Liver (tissue), 9 donors: ENCODE measurements around the gene PDYN. TPM values are rescaled to one million over a fixed set of nuclear protein-coding genes. Genes with fewer than 3 reads are reported as not detected.

Experiments
- DNase-seq: peaks from one replicate; pipeline ENCODE4 v3.0.0-alpha.2; 2017; ENCODE audit warnings: low spot score
- H3K27ac ChIP-seq, 2 donors: one replicate each; pipeline ENCODE4 v1.7.0; 2013; ENCODE audit warnings: inconsistent platforms in 2 of 2, low read length in 2 of 2, control low read depth in 1 of 2, low read depth in 1 of 2, mild to moderate bottlenecking in 1 of 2
- H3K27me3 ChIP-seq, 4 donors: one replicate each; pipeline versions ENCODE4 v1.6.1 to v1.7.0; 2013; ENCODE audit warnings: low read length in 3 of 4, inconsistent platforms in 1 of 4, mild to moderate bottlenecking in 1 of 4, moderate library complexity in 1 of 4; ENCODE audit not compliant: control insufficient read depth in 4 of 4, insufficient read depth in 4 of 4
- H3K36me3 ChIP-seq, 4 donors: one replicate each; pipeline versions ENCODE4 v1.6.1 to v1.7.0; 2013; ENCODE audit warnings: low read length in 3 of 4, mild to moderate bottlenecking in 3 of 4, low read depth in 1 of 4, moderate library complexity in 1 of 4; ENCODE audit not compliant: control insufficient read depth in 4 of 4, insufficient read depth in 3 of 4
- H3K4me1 ChIP-seq, 4 donors: one replicate each; pipeline versions ENCODE4 v1.6.1 to v1.7.0; 2013; ENCODE audit warnings: low read length in 3 of 4, mild to moderate bottlenecking in 3 of 4, moderate library complexity in 1 of 4; ENCODE audit not compliant: control insufficient read depth in 4 of 4, insufficient read depth in 4 of 4
- H3K4me3 ChIP-seq, 3 donors: one replicate each; pipeline versions ENCODE4 v1.6.1 to v1.7.0; 2013; ENCODE audit warnings: low read length in 3 of 3, control low read depth in 1 of 3, low read depth in 1 of 3, mild to moderate bottlenecking in 1 of 3
- H3K9ac ChIP-seq, 2 donors: one replicate each; pipeline ENCODE4 v1.7.0; 2013; ENCODE audit warnings: low read length in 2 of 2, mild to moderate bottlenecking in 2 of 2, moderate library complexity in 2 of 2, control low read depth in 1 of 2, low read depth in 1 of 2
- H3K9me3 ChIP-seq, 4 donors: one replicate each; pipeline versions ENCODE4 v1.6.1 to v1.7.0; 2013; ENCODE audit warnings: low read length in 3 of 4; ENCODE audit not compliant: control insufficient read depth in 4 of 4
- EGR1 ChIP-seq, 2 donors: IDR thresholded peaks; 2 replicates each; pipeline ENCODE4 v1.6.1; 2016 to 2018; ENCODE audit warnings: antibody characterized with exemption in 2 of 2, low read depth in 2 of 2
- FOXA1 ChIP-seq: IDR thresholded peaks from 2 replicates; pipeline ENCODE4 v1.6.1; 2016; ENCODE audit warnings: antibody characterized with exemption
- FOXA2 ChIP-seq: IDR thresholded peaks from 2 replicates; pipeline ENCODE4 v1.6.1; 2016; ENCODE audit warnings: antibody characterized with exemption
- GABPA ChIP-seq, 2 donors: IDR thresholded peaks in 1 of 2; conservative IDR thresholded peaks in 1 of 2; 2 replicates each; pipeline ENCODE4 v1.6.1; 2016; ENCODE audit warnings: antibody characterized with exemption in 2 of 2, mild to moderate bottlenecking in 1 of 2, moderate library complexity in 1 of 2
- HNF4A ChIP-seq, 2 donors: conservative IDR thresholded peaks; 2 replicates each; pipeline ENCODE4 v1.6.1; 2016; ENCODE audit warnings: antibody characterized with exemption in 2 of 2, mild to moderate bottlenecking in 2 of 2
- HNF4G ChIP-seq: IDR thresholded peaks from 2 replicates; pipeline ENCODE4 v1.6.1; 2016; ENCODE audit warnings: antibody characterized with exemption
- JUND ChIP-seq, 2 donors: IDR thresholded peaks; 2 replicates each; pipeline ENCODE4 v1.6.1; 2016; ENCODE audit warnings: antibody characterized with exemption in 2 of 2
- NR2F2 ChIP-seq: IDR thresholded peaks from 2 replicates; pipeline ENCODE4 v1.6.1; 2016; ENCODE audit warnings: antibody characterized with exemption
- RAD21 ChIP-seq, 2 donors: IDR thresholded peaks; 2 replicates each; pipeline ENCODE4 v1.6.1; 2016; ENCODE audit warnings: antibody characterized with exemption in 2 of 2, mild to moderate bottlenecking in 2 of 2
- RXRA ChIP-seq, 2 donors: IDR thresholded peaks; 2 replicates each; pipeline ENCODE4 v1.6.1; 2017 to 2018; ENCODE audit warnings: antibody characterized with exemption in 2 of 2, mild to moderate bottlenecking in 1 of 2
- SP1 ChIP-seq: IDR thresholded peaks from 2 replicates; pipeline ENCODE4 v1.6.1; 2018; ENCODE audit warnings: antibody characterized with exemption, mild to moderate bottlenecking
- TAF1 ChIP-seq: conservative IDR thresholded peaks from 2 replicates; pipeline ENCODE4 v1.6.1; 2016; ENCODE audit warnings: antibody characterized with exemption, mild to moderate bottlenecking
- YY1 ChIP-seq: IDR thresholded peaks from 2 replicates; pipeline ENCODE4 v1.6.1; 2016; ENCODE audit warnings: antibody characterized with exemption, mild to moderate bottlenecking
- WGBS: extraction: QIAGEN DNeasy Blood & Tissue Kit; methylation state at CpG from one replicate; pipeline ENCODE4 v1.1.7; 2013; 5-methylcytosine and 5-hydroxymethylcytosine counted together
- polyA plus RNA-seq, 2 donors: library from polyadenylated mRNA; stranded (reverse) in 1 of 2; unstranded in 1 of 2; fragments of 200-250 nt in 1 of 2; fragments of >200 nt in 1 of 2; fragmentation: Nextera tagmentation in 1 of 2; extraction: Ambion mirVana in 1 of 2; gene quantifications; one replicate each; pipeline versions ENCODE4 v1.2.1 to v1.2.3, GENCODE V29; 2013 to 2015
- total RNA-seq, 2 donors: library from RNA; depleted of rRNA; stranded (reverse); fragments of >200 nt; gene quantifications; one replicate each; pipeline ENCODE4 v1.2.3, GENCODE V29; 2014
- TF ChIP-seq, protein P1 (sequence below): IDR thresholded peaks from 2 replicates; pipeline ENCODE4 v1.6.1; 2016; ENCODE audit warnings: antibody characterized with exemption
- TF ChIP-seq, protein P2 (sequence below): IDR thresholded peaks from 2 replicates; pipeline ENCODE4 v1.6.1; 2016; ENCODE audit warnings: antibody characterized with exemption, mild to moderate bottlenecking
- TF ChIP-seq, protein P3 (sequence below): fragments of 150-350 bp; IDR thresholded peaks from 2 replicates; pipeline ENCODE4 v1.5.1; 2017; ENCODE audit warnings: improper control_type of control experiment, low read depth, low read length; ENCODE audit not compliant: missing input control
- TF ChIP-seq, protein P4 (sequence below): IDR thresholded peaks from 2 replicates; pipeline ENCODE4 v1.6.1; 2016; ENCODE audit warnings: antibody characterized with exemption
- TF ChIP-seq, protein P5 (sequence below): IDR thresholded peaks from 2 replicates; pipeline ENCODE4 v1.6.1; 2016; ENCODE audit warnings: antibody characterized with exemption
- donor health status: healthy.
- donor health status: healthy.
- donor health status: healthy.
- donor health status: healthy.
- donor health status: healthy.

Gene PDYN
- total and polyA plus RNA-seq, 4 donors = not detected

DNA sequence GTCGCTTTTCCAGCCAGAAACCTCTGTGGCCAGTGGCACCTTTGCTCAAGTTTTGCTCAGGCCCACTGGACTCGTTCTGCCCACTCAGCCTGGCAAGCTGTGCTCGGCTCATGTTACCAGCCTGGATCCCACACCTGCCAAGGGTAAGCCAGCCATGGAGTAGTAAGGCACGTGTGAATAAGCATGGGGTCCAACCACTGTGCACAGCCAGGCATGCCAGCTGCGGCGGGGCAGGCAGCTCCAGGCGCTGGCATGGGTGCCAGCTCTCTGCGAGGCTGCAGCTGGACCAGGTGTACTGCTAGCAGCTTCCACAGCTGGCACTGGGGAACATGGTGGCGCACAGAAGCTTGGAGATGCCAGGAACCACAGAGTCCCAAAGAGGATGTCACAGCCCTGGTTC, 32.1 kb upstream of the PDYN start:
- 80% methylated on average over 9 of the region's 9 CpGs for WGBS
- Histone ChIP-seq H3K4me1 (no peaks in the 10 kb centered on the region), H3K27me3 (no peaks in the 10 kb centered on the region), H3K27ac (no peak overlapping the region), H3K9me3 (peaks cover 0 to 9% (median 3%) of the 10 kb centered on the region in 4 donors), H3K4me3 (peak overlapping the region in 1 of 3 donors; percentile 9), H3K9ac (no peak overlapping the region), H3K36me3 (no peaks in the 10 kb centered on the region)
- TF ChIP-seq EGR1 (IDR thresholded peaks at IDR 0.05; ENCODE audit: low read depth in 2 of 2) = no peak
- TF ChIP-seq, protein P1, sequence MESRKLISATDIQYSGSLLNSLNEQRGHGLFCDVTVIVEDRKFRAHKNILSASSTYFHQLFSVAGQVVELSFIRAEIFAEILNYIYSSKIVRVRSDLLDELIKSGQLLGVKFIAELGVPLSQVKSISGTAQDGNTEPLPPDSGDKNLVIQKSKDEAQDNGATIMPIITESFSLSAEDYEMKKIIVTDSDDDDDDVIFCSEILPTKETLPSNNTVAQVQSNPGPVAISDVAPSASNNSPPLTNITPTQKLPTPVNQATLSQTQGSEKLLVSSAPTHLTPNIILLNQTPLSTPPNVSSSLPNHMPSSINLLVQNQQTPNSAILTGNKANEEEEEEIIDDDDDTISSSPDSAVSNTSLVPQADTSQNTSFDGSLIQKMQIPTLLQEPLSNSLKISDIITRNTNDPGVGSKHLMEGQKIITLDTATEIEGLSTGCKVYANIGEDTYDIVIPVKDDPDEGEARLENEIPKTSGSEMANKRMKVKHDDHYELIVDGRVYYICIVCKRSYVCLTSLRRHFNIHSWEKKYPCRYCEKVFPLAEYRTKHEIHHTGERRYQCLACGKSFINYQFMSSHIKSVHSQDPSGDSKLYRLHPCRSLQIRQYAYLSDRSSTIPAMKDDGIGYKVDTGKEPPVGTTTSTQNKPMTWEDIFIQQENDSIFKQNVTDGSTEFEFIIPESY = no peak
- no peak for TF ChIP-seq HNF4G
- TF ChIP-seq RXRA (IDR thresholded peaks at IDR 0.05) = no peak
- TF ChIP-seq YY1 = no peak
- TF ChIP-seq HNF4A (conservative IDR thresholded peaks at IDR 0.05) = no peak
- TF ChIP-seq FOXA2 = no peak
- TF ChIP-seq RAD21 (IDR thresholded peaks at IDR 0.05) = no peak
- TF ChIP-seq, protein P2, sequence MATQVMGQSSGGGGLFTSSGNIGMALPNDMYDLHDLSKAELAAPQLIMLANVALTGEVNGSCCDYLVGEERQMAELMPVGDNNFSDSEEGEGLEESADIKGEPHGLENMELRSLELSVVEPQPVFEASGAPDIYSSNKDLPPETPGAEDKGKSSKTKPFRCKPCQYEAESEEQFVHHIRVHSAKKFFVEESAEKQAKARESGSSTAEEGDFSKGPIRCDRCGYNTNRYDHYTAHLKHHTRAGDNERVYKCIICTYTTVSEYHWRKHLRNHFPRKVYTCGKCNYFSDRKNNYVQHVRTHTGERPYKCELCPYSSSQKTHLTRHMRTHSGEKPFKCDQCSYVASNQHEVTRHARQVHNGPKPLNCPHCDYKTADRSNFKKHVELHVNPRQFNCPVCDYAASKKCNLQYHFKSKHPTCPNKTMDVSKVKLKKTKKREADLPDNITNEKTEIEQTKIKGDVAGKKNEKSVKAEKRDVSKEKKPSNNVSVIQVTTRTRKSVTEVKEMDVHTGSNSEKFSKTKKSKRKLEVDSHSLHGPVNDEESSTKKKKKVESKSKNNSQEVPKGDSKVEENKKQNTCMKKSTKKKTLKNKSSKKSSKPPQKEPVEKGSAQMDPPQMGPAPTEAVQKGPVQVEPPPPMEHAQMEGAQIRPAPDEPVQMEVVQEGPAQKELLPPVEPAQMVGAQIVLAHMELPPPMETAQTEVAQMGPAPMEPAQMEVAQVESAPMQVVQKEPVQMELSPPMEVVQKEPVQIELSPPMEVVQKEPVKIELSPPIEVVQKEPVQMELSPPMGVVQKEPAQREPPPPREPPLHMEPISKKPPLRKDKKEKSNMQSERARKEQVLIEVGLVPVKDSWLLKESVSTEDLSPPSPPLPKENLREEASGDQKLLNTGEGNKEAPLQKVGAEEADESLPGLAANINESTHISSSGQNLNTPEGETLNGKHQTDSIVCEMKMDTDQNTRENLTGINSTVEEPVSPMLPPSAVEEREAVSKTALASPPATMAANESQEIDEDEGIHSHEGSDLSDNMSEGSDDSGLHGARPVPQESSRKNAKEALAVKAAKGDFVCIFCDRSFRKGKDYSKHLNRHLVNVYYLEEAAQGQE = no peak
- TF ChIP-seq GABPA (IDR thresholded peaks at IDR 0.05 in 1 of 2, conservative IDR thresholded peaks at IDR 0.05 in 1 of 2) = no peak
- TF ChIP-seq, protein P3, sequence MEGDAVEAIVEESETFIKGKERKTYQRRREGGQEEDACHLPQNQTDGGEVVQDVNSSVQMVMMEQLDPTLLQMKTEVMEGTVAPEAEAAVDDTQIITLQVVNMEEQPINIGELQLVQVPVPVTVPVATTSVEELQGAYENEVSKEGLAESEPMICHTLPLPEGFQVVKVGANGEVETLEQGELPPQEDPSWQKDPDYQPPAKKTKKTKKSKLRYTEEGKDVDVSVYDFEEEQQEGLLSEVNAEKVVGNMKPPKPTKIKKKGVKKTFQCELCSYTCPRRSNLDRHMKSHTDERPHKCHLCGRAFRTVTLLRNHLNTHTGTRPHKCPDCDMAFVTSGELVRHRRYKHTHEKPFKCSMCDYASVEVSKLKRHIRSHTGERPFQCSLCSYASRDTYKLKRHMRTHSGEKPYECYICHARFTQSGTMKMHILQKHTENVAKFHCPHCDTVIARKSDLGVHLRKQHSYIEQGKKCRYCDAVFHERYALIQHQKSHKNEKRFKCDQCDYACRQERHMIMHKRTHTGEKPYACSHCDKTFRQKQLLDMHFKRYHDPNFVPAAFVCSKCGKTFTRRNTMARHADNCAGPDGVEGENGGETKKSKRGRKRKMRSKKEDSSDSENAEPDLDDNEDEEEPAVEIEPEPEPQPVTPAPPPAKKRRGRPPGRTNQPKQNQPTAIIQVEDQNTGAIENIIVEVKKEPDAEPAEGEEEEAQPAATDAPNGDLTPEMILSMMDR = no peak
- no peak for TF ChIP-seq FOXA1
- no peak for TF ChIP-seq TAF1
- no peak for TF ChIP-seq NR2F2
- TF ChIP-seq, protein P4, sequence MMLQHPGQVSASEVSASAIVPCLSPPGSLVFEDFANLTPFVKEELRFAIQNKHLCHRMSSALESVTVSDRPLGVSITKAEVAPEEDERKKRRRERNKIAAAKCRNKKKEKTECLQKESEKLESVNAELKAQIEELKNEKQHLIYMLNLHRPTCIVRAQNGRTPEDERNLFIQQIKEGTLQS = no peak
- TF ChIP-seq, protein P5, sequence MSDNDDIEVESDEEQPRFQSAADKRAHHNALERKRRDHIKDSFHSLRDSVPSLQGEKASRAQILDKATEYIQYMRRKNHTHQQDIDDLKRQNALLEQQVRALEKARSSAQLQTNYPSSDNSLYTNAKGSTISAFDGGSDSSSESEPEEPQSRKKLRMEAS = no peak
- no peak for TF ChIP-seq SP1
- TF ChIP-seq JUND (IDR thresholded peaks at IDR 0.05) = no peak
- no peak for DNase-seq
